ENCODE measurements around the gene KCNC3. TPM values are rescaled to one million over a fixed set of nuclear protein-coding genes. Genes with fewer than 3 reads are reported as not detected.

Gene KCNC3
- total RNA-seq, 1 experiment from 2014 or later, result 17.3 TPM

GRCh38 chr19:50263176-50263575, 66.0 kb downstream of the KCNC3 start:
- H3K27me3 Mint-ChIP-seq (ENCODE audit: low read depth), result no peaks in the 10 kb centered on the region; the same call in 1 of the 2 replicates

More at GRCh38 chr19:50263176-50263575, 66.0 kb downstream of the KCNC3 start:
- Histone ChIP-seq H2BK15ac (ENCODE audit: low read depth, low read length) (no peak overlapping the region), H3T11ph (ENCODE audit: low read length) (no peak overlapping the region), H3K4me2 (ENCODE audit: insufficient read depth, insufficient read length, low read length) (no peak overlapping the region), H2BK5ac (ENCODE audit: insufficient read length, low read length) (no peak overlapping the region), H3K56ac (ENCODE audit: insufficient read length, low read depth, low read length) (no peak overlapping the region), H3K27me3 (ENCODE audit: insufficient read depth, low read length) (no peaks in the 10 kb centered on the region), H3K18ac (ENCODE audit: insufficient read length, low read depth, low read length) (no peak overlapping the region), H2BK12ac (ENCODE audit: insufficient read length, low read depth, low read length) (no peak overlapping the region), H3K4ac (ENCODE audit: low read depth, low read length) (no peak overlapping the region), H3K27ac (ENCODE audit: insufficient read length, low read depth, low read length) (no peak overlapping the region), H2BK120ac (ENCODE audit: low read depth, low read length, poor library complexity, severe bottlenecking) (no peak overlapping the region), H3K9ac (ENCODE audit: extremely low read depth, insufficient read length, low read length) (no peak overlapping the region), H3K79me1 (ENCODE audit: insufficient read depth, low read depth, low read length, poor library complexity, severe bottlenecking) (no peaks in the 10 kb centered on the region), H2AK5ac (ENCODE audit: insufficient read length, low read length) (no peak overlapping the region), H4K20me1 (ENCODE audit: control insufficient read depth, insufficient read depth, insufficient read length) (peaks cover 2% of the 10 kb centered on the region), H3K14ac (ENCODE audit: insufficient read depth, low read length) (no peak overlapping the region), H3K23ac (ENCODE audit: insufficient read length, low read depth, low read length) (no peak overlapping the region), H3K23me2 (ENCODE audit: insufficient read length, low read depth, low read length, poor library complexity, severe bottlenecking) (no peaks in the 10 kb centered on the region), H4K5ac (ENCODE audit: insufficient read length, low read depth, low read length) (no peak overlapping the region), H3K4me1 (ENCODE audit: insufficient read depth, low read length) (no peaks in the 10 kb centered on the region), H4K8ac (replicated peaks; ENCODE audit: insufficient read length, low read depth, low read length) (no peak overlapping the region), H3K79me2 (ENCODE audit: insufficient read depth, low read length) (no peaks in the 10 kb centered on the region), H3K9me3 (ENCODE audit: control insufficient read depth, low read depth, low read length) (no peaks in the 10 kb centered on the region), H2AFZ (ENCODE audit: low read length) (no peak overlapping the region), H2BK20ac (ENCODE audit: low read depth, low read length, poor library complexity, severe bottlenecking) (no peak overlapping the region), H4K91ac (ENCODE audit: insufficient read length, low read depth, low read length) (no peak overlapping the region)
- no CpG with 5 or more reads among the region's 8 CpGs for WGBS (ENCODE audit: extremely low coverage, insufficient read length, low lambda C conversion rate)
- no peak overlapping the region; a peak in 1 of 5 replicates for H3K4me3 Mint-ChIP-seq
- H3K9me3 Mint-ChIP-seq, result peaks cover 0 to 2% of the 10 kb centered on the region in 2 experiments; a peak in 1 of 5 replicates
- TF ChIP-seq CTCF (conservative IDR thresholded peaks at IDR 0.05), result no peak
- H3K4me1 Mint-ChIP-seq, result peaks cover 0 to 6% of the 10 kb centered on the region in 2 experiments
- no peak overlapping the region for H3K27ac Mint-ChIP-seq
- DNase-seq, result no peak
- H3K36me3 Mint-ChIP-seq (ENCODE audit: insufficient read depth in 1 of 3, low read depth in 3 of 3), result peaks cover 14 to 18% (median 18%) of the 10 kb centered on the region in 3 experiments; a peak in 6 of 7 replicates

Other genes with a start within 250 kb of the KCNC3 start
- 0.81 TPM in 1 of 2 replicates, not detected in the other for gene IZUMO2, start 166.1 kb downstream of the KCNC3 start, total RNA-seq (2021)
- 27.7 and 28.6 TPM in 2 replicates for gene MYH14, start 125.8 kb downstream of the KCNC3 start, total RNA-seq (2021)
- gene NAPSA, start 36.3 kb upstream of the KCNC3 start, total RNA-seq (2021), result 0.33 and 0.44 TPM in 2 replicates
- 33.2 and 35.8 TPM in 2 replicates for gene NR1H2, start 47.1 kb upstream of the KCNC3 start, total RNA-seq (2021)
- 165 and 178 TPM in 2 replicates for gene POLD1, start 55.0 kb upstream of the KCNC3 start, total RNA-seq (2021)
- gene SPIB, start 89.6 kb upstream of the KCNC3 start, total RNA-seq (2021), result 30.2 and 33.3 TPM in 2 replicates
- 3.8 and 4.9 TPM in 2 replicates for gene MYBPC2, start 103.5 kb upstream of the KCNC3 start, total RNA-seq (2021)
- gene EMC10, start 147.1 kb upstream of the KCNC3 start, total RNA-seq (2021), result 109 and 110 TPM in 2 replicates
- gene GARIN5A, start 147.5 kb upstream of the KCNC3 start, total RNA-seq (2021), result 9.5 and 10.5 TPM in 2 replicates
- gene JOSD2, start 181.8 kb upstream of the KCNC3 start, total RNA-seq (2021), result 5.0 and 5.4 TPM in 2 replicates
- gene ASPDH, start 184.5 kb upstream of the KCNC3 start, total RNA-seq (2021), result not detected in 2 replicates
- 3.7 and 3.8 TPM in 2 replicates for gene LRRC4B, start 239.1 kb upstream of the KCNC3 start, total RNA-seq (2021)